AG09319 (cell line): ENCODE data around the gene ZNF84.

Experiments
- DNase-seq: peaks from one replicate; pipeline ENCODE4 v3.0.0-alpha.2; 2010; ENCODE audit warnings: low read depth; ENCODE audit errors: extremely low read depth
- CTCF ChIP-seq: IDR thresholded peaks from 2 replicates; pipeline ENCODE4 v1.5.1; 2011; ENCODE audit warnings: low read depth, mild to moderate bottlenecking, inconsistent platforms, low read length, moderate library complexity

Gene ZNF84

GRCh38 chr12:133081159-133081780 lies 44.0 kb downstream of the ZNF84 start:
- no peak for DNase-seq
- no peak for TF ChIP-seq CTCF

- TF ChIP-seq CTCF, result no peak
- no peak for DNase-seq
These were observed 46.0 kb downstream of the ZNF84 start for GRCh38 chr12:133083345-133083744.

- TF ChIP-seq CTCF, result no peak
- DNase-seq, result no peak
These were observed 68.3 kb downstream of the ZNF84 start for GRCh38 chr12:133105620-133106019.

- no peak for TF ChIP-seq CTCF
- DNase-seq, result no peak
These were observed 68.9 kb downstream of the ZNF84 start for GRCh38 chr12:133106253-133106652.

GRCh38 chr12:133107121-133107520 lies 69.8 kb downstream of the ZNF84 start:
- DNase-seq, result no peak
- TF ChIP-seq CTCF, result no peak

- no peak for TF ChIP-seq CTCF
- DNase-seq, result no peak
These were observed 70.8 kb downstream of the ZNF84 start for GRCh38 chr12:133108150-133108549.
